Loucy (cell line): ENCODE data around the gene AURKAIP1.

ENCODE experiments used
- H2AFZ ChIP-seq: fragments of 200-600 bp; sonication (generic); 2 replicates; pipeline ENCODE4 v1.6.0; 2016; ENCODE audit warnings: antibody characterized with exemption, mild to moderate bottlenecking, low read length, moderate library complexity
- H3F3A ChIP-seq: fragments of 200-600 bp; 2 replicates; pipeline ENCODE4 v1.6.0; 2016; ENCODE audit warnings: antibody characterized with exemption, low read depth, mild to moderate bottlenecking
- H3K27me3 ChIP-seq: fragments of 200-600 bp; sonication (generic); 2 replicates; pipeline ENCODE4 v1.6.1; 2014; ENCODE audit warnings: low read length, mild to moderate bottlenecking; ENCODE audit not compliant: insufficient read depth, poor library complexity, severe bottlenecking
- H3K36me3 ChIP-seq: fragments of 200-600 bp; sonication (generic); 2 replicates; pipeline ENCODE4 v1.6.1; 2016; ENCODE audit warnings: low read length; ENCODE audit not compliant: insufficient read depth
- H3K4me1 ChIP-seq: fragments of 200-600 bp; sonication (generic); 2 replicates; pipeline ENCODE4 v1.5.1; 2014; ENCODE audit warnings: low read length, mild to moderate bottlenecking; ENCODE audit not compliant: insufficient read depth, poor library complexity, severe bottlenecking
- H3K4me2 ChIP-seq: fragments of 200-600 bp; sonication (generic); 2 replicates; pipeline ENCODE4 v1.6.0; 2014; ENCODE audit warnings: antibody characterized with exemption, low read length, low read depth, mild to moderate bottlenecking; ENCODE audit not compliant: poor library complexity, severe bottlenecking
- H3K4me3 ChIP-seq: fragments of 200-600 bp; sonication (generic); 2 replicates; pipeline ENCODE4 v1.5.1; 2014; ENCODE audit warnings: low read length, mild to moderate bottlenecking, mixed read lengths; ENCODE audit not compliant: poor library complexity, severe bottlenecking
- H3K79me2 ChIP-seq: fragments of 200-600 bp; sonication (generic); 2 replicates; pipeline ENCODE4 v1.6.1; 2014; ENCODE audit warnings: low read length; ENCODE audit not compliant: insufficient read depth
- H3K9ac ChIP-seq: fragments of 200-600 bp; sonication (generic); 2 replicates; pipeline ENCODE4 v1.6.0; 2014; ENCODE audit warnings: mild to moderate bottlenecking, low read depth, low read length, moderate library complexity; ENCODE audit not compliant: poor library complexity, severe bottlenecking
- H3K9me2 ChIP-seq: fragments of 200-600 bp; sonication (generic); replicated peaks from 2 replicates; pipeline ENCODE4 v1.6.1; 2016; ENCODE audit warnings: low read depth, low read length, mixed read lengths
- H3K9me3 ChIP-seq: fragments of 200-600 bp; sonication (generic); 2 replicates; pipeline ENCODE4 v1.6.1; 2014; ENCODE audit warnings: mild to moderate bottlenecking, antibody characterized with exemption, low read length, low read depth; ENCODE audit not compliant: insufficient read depth
- H4K20me1 ChIP-seq: fragments of 200-600 bp; sonication (generic); 2 replicates; pipeline ENCODE4 v1.6.0; 2014; ENCODE audit warnings: antibody characterized with exemption, low read length, mild to moderate bottlenecking; ENCODE audit not compliant: insufficient read depth, poor library complexity, severe bottlenecking
- CTCF ChIP-seq: fragments of 200-600 bp; sonication (generic); conservative IDR thresholded peaks from 2 replicates; pipeline ENCODE4 v1.5.1; 2014; ENCODE audit warnings: mild to moderate bottlenecking, antibody characterized with exemption, low read length
- EZH2phosphoT487 ChIP-seq: fragments of 200-600 bp; IDR thresholded peaks from 2 replicates; pipeline ENCODE4 v1.6.1; 2018; ENCODE audit warnings: antibody characterized with exemption, mild to moderate bottlenecking, moderate library complexity, borderline replicate concordance

AURKAIP1 gene

GRCh38 chr1:1346501-1346890, 28.5 kb downstream of the AURKAIP1 start:
- H2AFZ ChIP-seq: no peak overlapping the region
- no peak for TF ChIP-seq CTCF
- no peaks in the 10 kb centered on the region for H3K9me2 ChIP-seq
- H3K4me2 ChIP-seq: peak overlapping the region; percentile 92
- no peaks in the 10 kb centered on the region for H3K27me3 ChIP-seq
- H3K4me3 ChIP-seq: no peak overlapping the region
- peak overlapping the region; percentile 75 for H3K9ac ChIP-seq
- no peaks in the 10 kb centered on the region for H3K9me3 ChIP-seq
- H4K20me1 ChIP-seq: peaks cover 20% of the 10 kb centered on the region
- peaks cover 18% of the 10 kb centered on the region for H3K4me1 ChIP-seq
- H3K79me2 ChIP-seq: peaks cover 30% of the 10 kb centered on the region; the same call in 1 of the 2 replicates
- H3F3A ChIP-seq: no peaks in the 10 kb centered on the region
- H3K36me3 ChIP-seq: no peaks in the 10 kb centered on the region; the same call in 1 of the 2 replicates

GRCh38 chr1:1345860-1346500, 29.0 kb downstream of the AURKAIP1 start:
- H3K9me2 ChIP-seq: no peaks in the 10 kb centered on the region
- peaks cover 18% of the 10 kb centered on the region for H3K4me1 ChIP-seq
- H4K20me1 ChIP-seq: peaks cover 20% of the 10 kb centered on the region
- peaks cover 30% of the 10 kb centered on the region; the same call in 1 of the 2 replicates for H3K79me2 ChIP-seq
- no peaks in the 10 kb centered on the region for H3K27me3 ChIP-seq
- H3K9me3 ChIP-seq: no peaks in the 10 kb centered on the region
- H3K36me3 ChIP-seq: no peaks in the 10 kb centered on the region; the same call in 1 of the 2 replicates
- no peak for TF ChIP-seq EZH2phosphoT487
- no peak for TF ChIP-seq CTCF
- no peak overlapping the region for H2AFZ ChIP-seq
- peak overlapping the region; percentile 92 for H3K4me2 ChIP-seq
- H3K9ac ChIP-seq: peak overlapping the region; percentile 17
- H3F3A ChIP-seq: no peaks in the 10 kb centered on the region
- H3K4me3 ChIP-seq: no peak overlapping the region

- Histone ChIP-seq H3F3A (no peaks in the 10 kb centered on the region), H3K36me3 (no peaks in the 10 kb centered on the region; the same call in 1 of the 2 replicates), H3K79me2 (peaks cover 30% of the 10 kb centered on the region; the same call in 1 of the 2 replicates), H3K9me2 (no peaks in the 10 kb centered on the region), H3K4me2 (peak overlapping the region; percentile 92), H3K4me3 (no peak overlapping the region), H3K9me3 (no peaks in the 10 kb centered on the region), H4K20me1 (peaks cover 20% of the 10 kb centered on the region), H2AFZ (no peak overlapping the region), H3K9ac (peak overlapping the region; percentile 17), H3K27me3 (no peaks in the 10 kb centered on the region), H3K4me1 (peaks cover 18% of the 10 kb centered on the region)
- TF ChIP-seq CTCF: no peak
- TF ChIP-seq EZH2phosphoT487: no peak
These were observed 29.6 kb downstream of the AURKAIP1 start for GRCh38 chr1:1345384-1345783.
